GM12801 (cell line): ENCODE results near the gene HECTD4.

ENCODE experiments used
- CTCF ChIP-seq: IDR thresholded peaks from one replicate; pipeline ENCODE4 v1.5.1; 2011; ENCODE audit warnings: control low read depth; ENCODE audit not compliant: insufficient read length; ENCODE audit errors: extremely low read depth

HECTD4 gene

GRCh38 chr12:112199136-112199535 is 183.1 kb downstream of the HECTD4 start:
- TF ChIP-seq CTCF, result no peak

GRCh38 chr12:112198120-112198733 is 184.0 kb downstream of the HECTD4 start:
- no peak for TF ChIP-seq CTCF

- TF ChIP-seq CTCF, result no peak
These were observed 185.9 kb downstream of the HECTD4 start for GRCh38 chr12:112196196-112196875.

GRCh38 chr12:112194601-112195247 is 187.5 kb downstream of the HECTD4 start:
- TF ChIP-seq CTCF, result no peak

GRCh38 chr12:112192475-112192874 is 189.8 kb downstream of the HECTD4 start:
- TF ChIP-seq CTCF, result no peak

GRCh38 chr12:112191840-112192321 is 190.3 kb downstream of the HECTD4 start:
- no peak for TF ChIP-seq CTCF

GRCh38 chr12:112191201-112191600 is 191.0 kb downstream of the HECTD4 start:
- TF ChIP-seq CTCF, result no peak
